Esophagus (tissue), 2 donors: Measurements from ENCODE around the gene MBNL2. TPM values are rescaled to one million over a fixed set of nuclear protein-coding genes. Genes with fewer than 3 reads are reported as not detected.

ENCODE experiments used
- H3K27ac ChIP-seq, 2 donors: one replicate each; pipeline ENCODE4 v1.5.1; 2013; ENCODE audit warnings: low read depth in 2 of 2, mild to moderate bottlenecking in 2 of 2, inconsistent platforms in 1 of 2, low read length in 1 of 2, moderate library complexity in 1 of 2
- H3K27me3 ChIP-seq, 2 donors: one replicate each; pipeline ENCODE4 v1.6.1; 2013; ENCODE audit warnings: low read length in 2 of 2, control low read depth in 1 of 2, mild to moderate bottlenecking in 1 of 2; ENCODE audit not compliant: insufficient read depth in 2 of 2, control insufficient read depth in 1 of 2
- H3K36me3 ChIP-seq, 2 donors: one replicate each; pipeline ENCODE4 v1.6.1; 2013; ENCODE audit warnings: low read length in 1 of 2; ENCODE audit not compliant: control insufficient read depth in 2 of 2, insufficient read depth in 2 of 2
- H3K4me1 ChIP-seq, 2 donors: one replicate each; pipeline ENCODE4 v1.6.1; 2013; ENCODE audit warnings: low read length in 1 of 2; ENCODE audit not compliant: control insufficient read depth in 2 of 2, insufficient read depth in 2 of 2
- H3K4me3 ChIP-seq, 2 donors: one replicate each; pipeline ENCODE4 v1.5.1; 2013; ENCODE audit warnings: low read length in 2 of 2, mild to moderate bottlenecking in 2 of 2, low read depth in 1 of 2, moderate library complexity in 1 of 2
- H3K9me3 ChIP-seq, 2 donors: one replicate each; pipeline ENCODE4 v1.6.1; 2013; ENCODE audit warnings: mild to moderate bottlenecking in 2 of 2, low read depth in 1 of 2, low read length in 1 of 2, moderate library complexity in 1 of 2; ENCODE audit not compliant: control insufficient read depth in 2 of 2, insufficient read depth in 1 of 2
- WGBS, 2 donors: extraction: QIAGEN DNeasy Blood & Tissue Kit; methylation state at CpG; one replicate each; pipeline ENCODE4 v1.1.7; 2013; 5-methylcytosine and 5-hydroxymethylcytosine counted together
- polyA plus RNA-seq, 2 donors: library from polyadenylated mRNA; stranded (reverse); fragments of 200-250 nt; gene quantifications; one replicate each; pipeline ENCODE4 v1.2.3, GENCODE V29; 2013
- donor health status: healthy with polysubstance abuse.
- donor health status: Bipolar disorder and iron deficiency.

Gene MBNL2
- polyA plus RNA-seq, 2 donors, result 4.9 to 10.3 TPM

DNA sequence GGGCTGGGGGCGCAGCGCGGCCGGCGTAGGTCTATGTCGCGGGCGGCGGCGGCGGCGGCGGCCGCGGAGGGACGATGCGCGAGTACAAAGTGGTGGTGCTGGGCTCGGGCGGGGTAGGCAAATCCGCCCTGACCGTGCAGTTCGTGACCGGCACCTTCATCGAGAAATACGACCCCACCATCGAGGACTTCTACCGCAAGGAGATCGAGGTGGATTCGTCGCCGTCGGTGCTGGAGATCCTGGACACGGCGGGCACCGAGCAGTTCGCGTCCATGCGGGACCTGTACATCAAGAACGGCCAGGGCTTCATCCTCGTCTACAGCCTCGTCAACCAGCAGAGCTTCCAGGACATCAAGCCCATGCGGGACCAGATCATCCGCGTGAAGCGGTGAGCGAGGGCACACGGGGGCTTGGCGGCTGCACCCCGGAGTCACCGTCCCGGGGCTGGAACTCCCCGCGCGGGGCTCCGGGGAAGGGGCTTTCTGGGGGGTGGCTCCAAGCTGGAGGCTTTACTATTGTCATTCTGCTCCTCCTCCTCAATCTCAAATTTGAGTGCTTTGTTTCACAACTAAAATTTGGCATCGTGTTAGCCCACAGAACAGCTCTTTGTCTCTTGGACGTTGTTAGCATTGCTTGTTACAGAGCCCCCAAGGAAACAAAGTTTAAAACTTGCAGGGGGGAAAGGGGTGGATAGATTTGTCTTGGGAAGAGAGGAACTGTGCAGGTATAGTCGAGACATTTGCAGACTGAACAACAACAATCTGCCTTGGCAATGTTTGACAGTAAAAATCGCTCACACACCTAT, 212.5 kb downstream of the MBNL2 start:
- Histone ChIP-seq H3K9me3 (no peaks in the 10 kb centered on the region), H3K27me3 (no peaks in the 10 kb centered on the region), H3K4me1 (no peaks in the 10 kb centered on the region), H3K36me3 (no peaks in the 10 kb centered on the region), H3K27ac (peak overlapping the region; percentile 94 to 99), H3K4me3 (peak overlapping the region; percentile 86 to 97)
- WGBS, 2 donors, result 0 to 1% methylated on average over 51 to 60 of the region's 60 CpGs

DNA sequence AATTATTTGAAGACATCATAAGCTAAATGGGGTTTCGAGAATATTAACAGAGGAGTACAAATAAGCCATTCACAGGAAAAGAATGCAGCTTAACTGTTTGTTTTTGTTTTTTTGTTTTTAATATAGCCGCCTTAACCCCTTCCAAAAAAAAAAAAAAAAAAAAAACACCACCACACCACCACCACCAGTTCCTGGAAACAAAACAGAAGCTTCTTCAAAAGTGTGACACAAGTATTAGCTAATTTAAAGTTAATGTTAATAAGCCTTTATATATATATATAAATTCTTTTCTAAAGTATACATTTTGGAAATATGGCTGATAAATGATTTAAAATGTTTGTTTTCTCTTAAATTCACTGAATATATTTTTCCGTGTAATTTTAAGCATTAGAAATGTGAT, 213.2 kb downstream of the MBNL2 start:
- WGBS, 2 donors, result 23 to 27% methylated on average over 3 of the region's 3 CpGs
- Histone ChIP-seq H3K4me3 (peak overlapping the region in 1 of 2 donors; percentile 97), H3K9me3 (no peaks in the 10 kb centered on the region), H3K36me3 (no peaks in the 10 kb centered on the region), H3K4me1 (no peaks in the 10 kb centered on the region), H3K27ac (no peak overlapping the region), H3K27me3 (no peaks in the 10 kb centered on the region)

DNA sequence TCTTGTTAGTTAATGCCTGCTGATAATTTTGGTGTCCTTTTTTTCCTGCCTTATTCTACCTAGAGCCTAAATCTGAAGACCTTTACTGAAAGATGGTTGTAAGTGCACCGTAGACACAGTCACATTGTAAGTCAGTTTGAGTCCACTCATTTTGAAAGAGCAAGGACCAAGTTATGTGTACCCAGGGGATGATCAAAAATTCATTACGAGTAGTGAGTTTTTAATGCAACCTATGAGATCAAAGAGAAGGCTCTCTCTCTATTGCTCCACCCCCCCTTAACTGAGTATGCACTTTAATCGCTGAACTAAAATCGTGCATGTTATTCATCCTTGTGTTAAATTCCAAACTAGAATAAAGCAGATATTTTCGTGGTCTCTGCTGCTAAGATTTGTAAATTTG, 213.7 kb downstream of the MBNL2 start:
- peak overlapping the region in 1 of 2 donors; percentile 41 for H3K4me3 ChIP-seq
- no peaks in the 10 kb centered on the region for H3K9me3 ChIP-seq
- WGBS, 2 donors, result 26 to 27% methylated on average over 5 of the region's 5 CpGs
- H3K36me3 ChIP-seq, result no peaks in the 10 kb centered on the region
- no peaks in the 10 kb centered on the region for H3K27me3 ChIP-seq
- no peak overlapping the region for H3K27ac ChIP-seq
- no peaks in the 10 kb centered on the region for H3K4me1 ChIP-seq

DNA sequence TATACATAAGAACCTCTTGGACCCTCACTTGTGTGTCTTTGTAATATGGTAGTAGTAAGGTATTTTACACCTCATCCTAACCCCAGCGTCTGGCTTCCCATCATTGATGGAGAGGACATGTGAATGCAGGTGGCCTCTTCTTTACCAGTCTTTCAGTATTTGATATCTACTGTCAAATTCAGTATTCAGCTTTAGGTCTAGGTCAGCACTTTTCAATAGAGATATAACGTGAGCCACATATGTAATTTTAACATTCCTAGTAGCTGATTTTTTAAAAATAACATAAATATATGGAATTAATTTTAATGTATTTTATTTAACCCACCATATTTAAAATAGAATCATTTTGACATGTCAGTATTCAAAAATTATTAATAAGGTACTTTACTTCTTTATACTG, 214.7 kb downstream of the MBNL2 start:
- WGBS, 2 donors, result 86 to 92% methylated on average over 2 of the region's 2 CpGs
- no peak overlapping the region for H3K27ac ChIP-seq
- H3K9me3 ChIP-seq, result no peaks in the 10 kb centered on the region
- no peaks in the 10 kb centered on the region for H3K36me3 ChIP-seq
- H3K4me3 ChIP-seq, result no peak overlapping the region
- H3K27me3 ChIP-seq, result no peaks in the 10 kb centered on the region
- H3K4me1 ChIP-seq, result no peaks in the 10 kb centered on the region

DNA sequence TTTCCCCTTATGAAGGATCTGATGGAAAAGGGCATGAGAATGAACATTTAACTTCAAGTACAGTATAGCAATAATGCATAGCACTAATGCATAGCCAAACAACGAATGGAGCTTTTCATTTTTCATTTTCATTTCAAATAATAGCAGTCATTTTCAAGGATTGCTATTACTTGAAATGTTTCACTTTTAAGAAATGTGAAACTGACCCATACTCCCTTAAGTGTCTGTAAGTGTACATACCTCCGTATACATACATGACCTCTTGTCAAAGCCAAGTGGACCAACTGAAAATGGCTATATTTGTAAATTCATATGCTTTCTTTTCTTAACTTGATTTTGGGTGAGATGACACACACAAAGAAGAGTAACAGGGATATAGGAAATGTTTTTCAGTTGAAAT, 215.6 kb downstream of the MBNL2 start:
- Histone ChIP-seq H3K36me3 (no peaks in the 10 kb centered on the region), H3K9me3 (no peaks in the 10 kb centered on the region), H3K27me3 (no peaks in the 10 kb centered on the region), H3K27ac (no peak overlapping the region), H3K4me1 (no peaks in the 10 kb centered on the region), H3K4me3 (no peak overlapping the region)
- 74 to 77% methylated on average over 2 of the region's 2 CpGs for WGBS, 2 donors

DNA sequence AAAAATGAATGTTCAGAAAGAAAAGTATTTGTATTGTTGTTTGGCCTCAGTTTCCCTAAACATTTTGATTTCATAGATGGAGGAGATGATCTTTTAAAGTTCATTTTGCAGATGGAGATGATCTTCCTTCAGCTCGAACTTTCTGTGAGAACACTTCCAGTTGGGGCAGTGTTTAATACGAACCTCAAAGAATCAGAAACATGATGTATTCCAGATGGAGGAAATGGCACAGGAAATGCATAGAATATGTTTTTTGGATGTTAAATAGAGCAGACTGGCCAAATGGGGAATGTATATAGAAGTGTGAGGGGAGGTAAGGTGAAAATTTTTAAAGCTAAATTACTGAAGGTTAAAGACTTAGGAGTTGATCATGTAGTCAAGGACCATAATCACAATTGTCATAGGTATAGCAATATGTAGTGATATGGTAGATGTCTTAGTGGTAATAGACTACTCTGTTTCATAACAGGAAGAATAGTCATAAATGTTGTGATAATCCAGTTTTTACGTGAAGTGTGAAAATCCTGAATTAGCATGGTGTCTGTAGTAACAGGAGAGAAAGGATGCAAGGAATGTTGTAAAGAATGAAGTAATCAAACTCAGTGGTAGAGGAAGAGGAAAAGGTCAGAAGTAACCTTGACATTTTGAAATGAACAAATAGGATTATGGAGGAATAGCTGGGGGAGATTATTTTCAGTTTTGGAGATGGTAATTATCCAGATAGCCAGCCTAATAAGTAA, 216.9 kb downstream of the MBNL2 start:
- Histone ChIP-seq H3K9me3 (no peaks in the 10 kb centered on the region), H3K27ac (no peak overlapping the region), H3K4me3 (no peak overlapping the region), H3K27me3 (no peaks in the 10 kb centered on the region), H3K4me1 (no peaks in the 10 kb centered on the region), H3K36me3 (no peaks in the 10 kb centered on the region)
- 79 to 83% methylated on average over 3 of the region's 3 CpGs for WGBS, 2 donors

DNA sequence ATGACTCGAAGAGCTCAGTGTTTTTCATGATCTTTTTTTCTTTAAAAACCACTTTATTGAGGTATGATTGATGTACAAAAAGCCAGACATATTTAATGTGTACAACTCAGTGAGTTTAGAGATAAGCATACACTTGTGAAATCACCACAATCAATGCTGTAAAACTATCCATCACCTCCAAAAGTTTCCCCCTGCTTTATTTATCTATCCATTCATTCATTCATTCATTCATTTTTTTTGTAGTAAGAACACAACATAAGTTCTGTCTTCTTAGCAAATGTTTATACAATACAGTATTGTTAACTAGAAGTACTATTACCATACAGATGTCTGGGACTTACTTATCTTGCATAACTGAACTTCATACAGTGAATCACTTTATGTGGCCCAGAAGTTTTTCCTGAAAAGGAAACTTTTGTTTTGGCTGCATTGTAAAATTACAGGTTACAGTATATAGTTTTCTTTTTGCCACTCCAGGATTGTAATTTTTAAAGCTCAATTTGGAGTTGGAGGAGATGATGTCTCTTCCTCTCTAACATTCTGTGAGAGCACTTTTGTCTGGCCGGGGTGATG, 218.6 kb downstream of the MBNL2 start:
- Histone ChIP-seq H3K4me1 (no peaks in the 10 kb centered on the region), H3K9me3 (no peaks in the 10 kb centered on the region), H3K27me3 (no peaks in the 10 kb centered on the region), H3K4me3 (no peak overlapping the region), H3K27ac (no peak overlapping the region), H3K36me3 (no peaks in the 10 kb centered on the region)
- WGBS, 2 donors, result 65 to 66% methylated on average over 2 of the region's 2 CpGs

DNA sequence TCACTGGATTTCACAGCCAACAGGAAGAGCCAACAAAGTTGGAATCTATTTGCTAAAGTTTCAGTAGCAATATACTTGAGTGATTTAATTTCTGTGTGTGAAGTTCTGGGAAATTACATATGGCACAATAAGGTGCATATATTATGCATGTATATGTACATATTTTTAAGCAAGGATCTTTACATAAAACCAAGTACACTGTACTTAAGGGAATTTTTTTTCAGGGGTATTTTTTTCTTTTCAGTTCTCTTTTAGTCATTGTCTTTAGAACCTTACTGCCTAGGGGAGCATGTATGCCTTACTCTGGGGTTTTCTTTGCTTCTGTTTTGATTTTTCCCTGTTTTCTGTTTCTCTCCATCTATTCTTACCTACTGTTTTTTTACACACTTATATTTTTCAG, 219.2 kb downstream of the MBNL2 start:
- Histone ChIP-seq H3K9me3 (no peaks in the 10 kb centered on the region), H3K27me3 (no peaks in the 10 kb centered on the region), H3K36me3 (no peaks in the 10 kb centered on the region), H3K4me3 (no peak overlapping the region), H3K27ac (no peak overlapping the region), H3K4me1 (no peaks in the 10 kb centered on the region)
